ENCODE measurements around the gene AIFM3.

AIFM3 gene

DNA sequence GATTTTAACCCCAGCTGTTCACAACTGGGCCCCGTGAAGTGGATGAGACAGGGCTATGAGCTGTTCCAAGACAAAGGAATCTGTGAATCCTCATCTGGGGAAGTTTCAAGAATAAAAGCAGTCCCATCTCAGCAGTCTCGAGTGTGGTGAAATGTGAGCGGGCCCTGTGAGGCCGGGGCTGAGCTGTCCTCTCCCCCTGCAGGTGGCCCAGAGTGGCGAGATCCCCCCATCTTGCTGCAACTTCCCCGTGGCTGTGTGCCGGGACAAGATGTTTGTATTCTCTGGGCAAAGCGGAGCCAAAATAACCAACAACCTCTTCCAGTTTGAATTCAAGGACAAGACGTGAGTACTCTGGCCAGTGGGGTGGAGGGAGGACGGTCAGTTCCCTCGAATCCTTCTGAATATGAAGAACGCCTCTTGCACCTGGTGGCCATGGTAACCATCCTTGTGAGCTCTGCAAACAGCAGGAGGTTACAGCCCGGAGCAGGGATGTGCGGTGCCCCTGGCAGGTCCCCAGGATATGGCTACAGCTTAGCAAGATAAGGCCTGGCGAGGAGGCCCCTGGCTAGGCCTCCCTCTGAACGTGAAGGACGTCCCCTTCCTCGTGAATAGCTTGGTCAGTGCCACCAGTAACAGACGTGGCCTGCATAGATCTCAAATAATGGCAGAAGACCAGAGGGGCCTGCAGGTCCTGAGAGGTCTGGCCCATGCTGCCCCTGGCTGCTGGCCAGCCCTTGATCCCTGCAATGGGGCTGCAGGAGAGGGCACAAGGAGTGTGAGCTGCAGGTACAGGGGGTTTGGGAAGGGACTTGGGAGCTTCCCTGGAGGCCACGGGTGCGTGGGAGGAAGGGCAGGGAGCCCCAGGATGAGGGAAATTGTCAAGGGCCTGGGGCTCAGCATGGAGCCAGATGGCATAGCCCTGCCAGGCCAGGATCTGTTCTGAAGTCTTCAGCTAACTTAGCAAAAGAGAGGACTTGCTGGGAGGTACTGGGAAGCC, 23.4 kb downstream of the AIFM3 start:
- no peak for DNase-seq (ENCODE audit: low read depth in 2 of 2)

DNA sequence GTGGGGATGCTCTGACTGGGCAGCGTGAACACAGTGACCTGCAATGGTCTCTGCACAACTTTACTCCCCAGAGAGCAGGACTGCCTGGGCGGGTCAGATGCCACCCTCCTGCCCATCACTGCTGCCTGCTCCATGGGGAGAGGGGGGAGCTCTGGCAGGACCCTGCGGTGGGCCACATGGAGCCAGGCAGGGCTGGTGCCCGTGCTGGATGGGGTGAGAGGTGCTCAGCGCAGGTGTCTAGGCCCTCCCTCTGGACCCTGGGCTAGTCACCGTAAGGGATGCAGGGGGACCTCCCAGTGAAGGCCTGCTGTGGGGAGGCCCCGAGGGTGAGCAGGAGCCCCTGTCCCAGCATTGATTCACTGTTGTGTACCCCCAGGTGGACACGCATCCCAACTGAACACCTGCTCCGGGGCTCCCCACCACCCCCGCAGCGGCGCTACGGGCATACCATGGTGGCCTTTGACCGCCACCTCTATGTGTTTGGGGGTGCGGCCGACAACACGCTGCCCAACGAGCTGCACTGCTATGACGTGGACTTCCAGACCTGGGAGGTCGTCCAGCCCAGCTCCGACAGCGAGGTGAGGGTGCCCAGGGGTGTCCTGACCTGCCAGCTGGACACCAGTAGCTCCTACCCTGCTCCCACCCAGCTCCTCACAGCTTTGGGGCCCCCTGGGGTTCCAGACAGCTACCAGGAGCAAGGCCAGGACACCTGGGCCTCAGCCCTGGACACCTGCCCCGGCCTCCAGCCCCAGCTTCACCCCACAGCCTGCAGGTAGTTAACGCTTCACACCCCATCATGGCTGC, 24.4 kb downstream of the AIFM3 start:
- no peak for DNase-seq (ENCODE audit: low read depth in 2 of 2)

- no peak for DNase-seq (ENCODE audit: low read depth in 2 of 2)
These were observed 25.0 kb downstream of the AIFM3 start for GRCh38 chr22:20992056-20992442.

DNA sequence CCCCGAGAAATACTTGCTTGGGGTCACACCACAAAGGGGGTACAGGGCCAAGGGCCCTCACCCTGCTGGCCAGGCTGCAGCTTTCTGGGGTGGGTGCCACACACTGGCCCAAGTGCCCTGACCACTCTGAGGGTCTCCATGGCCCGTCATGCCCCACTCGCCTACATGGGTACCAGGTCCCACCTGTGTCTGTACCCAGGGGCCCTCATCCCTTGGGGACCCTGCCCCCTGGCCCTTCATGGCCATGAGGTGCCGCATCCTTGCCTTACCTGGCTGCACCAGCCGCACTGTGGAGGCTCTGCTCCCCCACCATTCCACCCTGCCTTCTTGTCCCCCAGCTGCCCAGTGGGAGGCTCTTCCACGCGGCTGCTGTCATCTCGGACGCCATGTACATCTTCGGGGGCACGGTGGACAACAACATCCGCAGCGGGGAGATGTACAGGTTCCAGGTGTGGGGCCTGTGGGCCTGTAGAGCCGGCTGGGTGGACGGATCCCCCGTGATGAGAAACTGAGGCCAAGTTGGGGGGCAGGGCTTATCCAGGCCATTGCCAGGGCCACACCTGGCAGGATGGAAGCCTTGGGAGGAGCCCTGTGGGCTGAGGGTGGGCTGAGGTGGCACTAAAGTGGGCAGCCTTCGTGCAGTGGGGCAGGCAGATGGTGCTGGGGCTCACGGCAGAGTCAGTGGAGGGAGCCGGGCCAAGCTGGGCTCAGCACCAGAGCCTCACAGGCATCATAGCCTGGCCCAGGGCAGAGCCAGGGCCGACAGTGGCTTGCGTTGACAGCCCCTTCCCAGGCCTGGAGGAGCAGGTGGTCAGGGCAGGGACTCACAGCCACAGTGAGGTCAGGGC, 25.6 kb downstream of the AIFM3 start:
- no peak for DNase-seq (ENCODE audit: low read depth in 2 of 2)

GRCh38 chr22:20993304-20994127, 26.5 kb downstream of the AIFM3 start:
- no peak for DNase-seq (ENCODE audit: low read depth in 2 of 2)

- no peak for DNase-seq (ENCODE audit: low read depth in 2 of 2)
These were observed 27.3 kb downstream of the AIFM3 start for GRCh38 chr22:20994128-20994901.

DNA sequence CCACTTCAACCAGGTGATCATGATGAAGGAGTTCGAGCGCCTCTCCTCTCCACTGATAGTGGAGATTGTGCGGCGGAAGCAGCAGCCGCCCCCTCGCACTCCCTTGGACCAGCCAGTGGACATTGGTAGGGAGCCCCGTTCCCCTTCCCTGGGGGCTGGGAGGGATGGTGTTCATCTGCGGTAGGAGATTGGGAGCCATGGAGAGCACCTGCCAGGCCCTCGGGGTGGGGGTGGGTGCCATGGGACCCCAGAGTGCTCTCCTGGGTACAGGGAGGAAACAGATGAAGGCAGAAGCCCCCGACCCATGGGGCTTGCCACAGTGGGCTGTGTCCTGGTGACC, 27.8 kb downstream of the AIFM3 start:
- no peak for DNase-seq (ENCODE audit: low read depth in 2 of 2)

GRCh38 chr22:20995329-20996030, 28.4 kb downstream of the AIFM3 start:
- DNase-seq (ENCODE audit: low read depth in 2 of 2) = no peak

DNA sequence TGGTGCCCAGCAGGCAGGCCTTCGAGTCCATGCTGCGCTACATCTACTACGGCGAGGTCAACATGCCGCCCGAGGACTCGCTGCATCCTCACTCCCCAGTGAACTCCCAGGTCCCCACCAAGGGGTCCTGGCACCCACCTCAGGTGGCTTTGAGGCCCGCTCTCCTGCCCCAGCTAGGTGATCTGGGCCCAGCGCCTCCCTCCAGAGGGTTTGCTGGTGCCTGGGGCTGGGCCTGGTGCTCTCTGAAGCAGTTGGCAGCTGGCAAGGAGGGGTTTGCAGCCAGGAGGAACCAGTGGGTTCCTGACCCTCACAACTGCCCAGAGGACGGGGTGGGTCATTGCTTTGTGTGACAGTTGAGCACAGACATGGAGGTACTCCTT, 29.0 kb downstream of the AIFM3 start:
- DNase-seq (ENCODE audit: low read depth in 2 of 2) = no peak

- DNase-seq (ENCODE audit: low read depth in 2 of 2) = no peak
These were observed 29.8 kb downstream of the AIFM3 start for GRCh38 chr22:20996598-20997535.

DNA sequence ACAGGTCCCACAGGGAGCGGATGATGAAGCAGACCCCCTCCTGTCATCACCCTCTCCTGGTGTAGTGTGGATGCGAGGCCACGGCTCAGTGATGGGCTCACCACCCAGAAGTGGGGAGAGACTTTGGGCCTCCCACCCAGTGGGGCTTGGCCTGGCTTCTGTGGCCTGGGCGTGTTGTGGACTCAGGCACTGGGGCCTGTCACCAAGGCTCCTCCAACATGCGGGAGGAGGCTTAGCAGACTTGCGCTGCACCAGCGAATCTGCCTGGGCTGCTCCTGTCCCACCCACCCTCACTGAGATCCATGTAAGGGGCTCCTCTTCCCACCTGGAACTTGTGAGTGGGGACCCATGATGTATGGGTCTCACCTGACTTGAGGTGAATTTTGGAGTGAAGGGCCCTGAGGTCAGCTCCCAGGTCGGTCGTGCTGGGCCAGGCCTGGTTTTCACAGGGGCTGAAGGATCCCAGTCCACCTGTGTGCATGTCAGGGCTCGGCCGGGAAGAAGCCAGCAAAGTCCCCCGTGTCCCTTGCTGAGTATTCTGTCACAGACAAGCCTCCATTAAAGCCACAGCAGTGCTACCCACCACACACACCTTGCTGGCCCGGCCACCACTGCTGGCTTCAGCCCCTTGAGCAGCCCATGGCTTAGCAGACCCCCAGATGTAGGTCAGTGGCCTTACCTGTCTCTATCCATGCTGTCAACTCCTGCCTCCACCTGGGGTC, 30.6 kb downstream of the AIFM3 start:
- DNase-seq (ENCODE audit: low read depth in 2 of 2) = no peak

DNA sequence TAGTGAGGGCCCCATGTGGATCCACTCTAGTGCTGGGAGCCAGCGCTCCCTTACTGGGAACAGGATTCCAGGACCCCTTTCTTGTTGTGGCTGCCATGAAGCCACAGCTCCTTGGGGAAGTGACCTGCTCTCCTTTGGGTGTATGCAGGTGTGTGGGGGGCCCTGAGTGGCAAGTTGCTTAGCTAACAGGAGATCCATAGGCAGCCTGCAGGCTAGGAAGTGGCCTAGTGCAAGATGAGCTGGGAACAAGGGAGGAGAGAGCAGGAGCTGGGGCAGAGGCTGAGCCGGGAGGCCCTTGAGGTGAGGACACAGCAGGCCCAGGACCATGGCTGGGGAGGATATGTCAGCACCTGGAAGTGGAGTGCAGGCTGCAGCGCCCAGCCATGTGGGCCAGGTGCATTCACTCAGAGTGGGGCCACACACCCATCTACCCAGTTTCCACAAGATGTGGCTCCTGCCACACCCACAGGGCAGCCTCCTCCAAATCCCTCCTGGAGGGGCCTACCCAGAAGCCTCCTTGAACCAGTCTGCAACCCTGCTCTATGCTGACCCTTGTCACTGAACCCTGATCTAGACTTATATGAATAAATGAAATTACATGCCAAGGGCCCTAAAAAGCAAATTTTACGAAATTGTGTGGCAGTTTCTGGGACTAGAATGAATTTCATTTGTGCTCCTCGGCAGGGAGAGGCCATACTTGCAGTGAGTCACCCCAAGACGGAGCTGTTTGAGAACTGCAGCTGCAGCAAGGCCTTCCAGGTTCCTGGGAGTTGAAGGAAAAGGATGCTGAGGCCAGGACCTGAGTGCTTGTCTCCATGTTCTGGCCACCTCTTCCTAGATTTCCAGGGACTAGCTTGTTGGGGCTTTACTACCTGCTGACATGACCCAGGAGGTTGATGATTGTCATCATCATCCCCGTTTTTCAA, 31.6 kb downstream of the AIFM3 start:
- DNase-seq (ENCODE audit: low read depth in 2 of 2) = no peak

DNA sequence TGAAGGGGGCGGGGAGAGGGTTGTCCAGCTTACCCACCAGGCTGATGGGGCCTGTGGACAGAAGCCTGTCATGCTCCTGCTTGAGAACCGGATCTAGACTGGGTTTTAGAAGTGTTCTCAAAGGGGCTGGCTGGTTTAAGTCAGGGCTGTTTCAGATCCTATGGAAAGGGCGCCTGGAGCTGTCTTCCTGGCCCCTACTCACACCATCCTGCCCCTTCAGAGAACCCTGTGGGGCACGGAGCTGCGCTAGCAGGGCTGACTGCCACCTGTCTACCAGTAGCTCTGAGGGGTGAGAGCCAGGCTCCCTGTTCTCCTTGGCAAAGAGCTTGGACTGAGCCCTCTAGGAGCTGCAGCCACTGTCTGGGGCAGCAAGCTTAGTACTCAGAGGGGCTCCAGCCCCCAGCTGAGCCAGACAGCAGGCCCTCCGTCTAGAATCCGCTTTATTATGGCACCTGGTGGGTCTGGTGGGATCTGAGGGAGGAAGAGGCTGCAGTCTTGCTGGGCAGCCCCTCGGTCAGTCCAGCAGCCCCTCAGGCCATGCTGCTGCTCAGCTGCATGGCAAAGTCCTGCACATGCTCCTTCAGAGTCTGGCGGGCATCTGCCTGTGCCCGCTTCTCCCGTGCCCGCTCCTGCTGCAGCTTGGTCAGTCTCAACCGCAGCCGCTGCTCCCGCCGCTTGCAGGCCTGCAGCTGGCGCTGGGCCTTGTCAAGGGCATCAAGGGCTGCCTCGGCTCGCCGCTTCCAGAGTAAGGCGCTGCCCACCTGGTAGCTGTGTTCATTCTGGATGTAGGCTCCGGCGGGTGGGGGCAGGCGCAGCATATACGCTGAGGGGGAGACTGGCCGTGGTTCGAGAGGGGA, 32.5 kb downstream of the AIFM3 start:
- no peak for DNase-seq (ENCODE audit: low read depth in 2 of 2)

GRCh38 chr22:21000207-21000986, 33.3 kb downstream of the AIFM3 start:
- no peak for DNase-seq (ENCODE audit: low read depth in 2 of 2)

DNA sequence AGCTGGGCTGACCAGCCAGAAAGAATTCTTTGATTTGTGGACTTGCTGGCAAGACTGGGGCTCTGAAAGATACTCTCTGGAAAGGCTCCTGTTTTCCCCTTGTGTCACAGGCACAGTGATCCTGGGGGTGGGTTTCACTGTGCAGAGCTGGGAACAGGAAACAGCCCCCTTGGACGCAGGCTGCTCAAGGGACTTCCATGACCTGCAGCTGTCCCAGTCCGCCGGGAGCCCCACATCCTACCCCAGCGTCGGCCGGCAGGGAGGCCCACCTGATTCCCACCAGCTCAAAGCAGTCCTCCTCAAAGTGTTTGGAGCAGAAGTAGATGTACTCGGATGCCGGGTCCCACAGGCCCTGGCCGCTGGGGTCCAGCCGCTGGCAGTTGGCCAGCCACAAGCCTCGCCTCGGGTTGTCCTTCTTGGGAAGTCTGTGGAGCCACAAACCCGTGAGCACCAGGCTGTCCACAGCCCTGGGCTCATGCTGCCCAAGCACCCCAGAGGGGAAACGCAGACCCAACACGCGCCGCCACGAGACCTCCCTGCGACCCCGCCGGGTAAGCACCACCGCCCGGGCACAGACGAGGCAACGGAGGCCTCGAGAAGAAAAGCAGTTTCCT, 34.0 kb downstream of the AIFM3 start:
- no peak for DNase-seq (ENCODE audit: low read depth in 2 of 2)

All from stimulated activated CD8-positive, alpha-beta memory T cell treated with anti-CD3 and anti-CD28 coated beads, Interleukin-2, amount 100 ng/mL, for 1 hour (primary cell).